Heart left ventricle (tissue), 16 donors: ENCODE data around the gene DRD4. TPM values are rescaled to one million over a fixed set of nuclear protein-coding genes. Genes with fewer than 3 reads are reported as not detected.
A peak's percentile ranks its signal among the peaks of the same experiment; 100 is the strongest.

Experiments
- ATAC-seq, 4 donors: fragments of 200-7000 bp; cut with Tn5 transposase; one replicate each; pipeline ENCODE4 v1.9.1; 2020 to 2022; ENCODE audit warnings: moderate library complexity in 4 of 4, mild to moderate bottlenecking in 3 of 4, moderate number of reproducible peaks in 1 of 4
- DNase-seq, 5 donors: peaks; one replicate each; pipeline ENCODE4 v3.0.0-alpha.2; 2020
- H3K27ac ChIP-seq, 12 donors: fragments of 200-600 bp; sonication (generic) in 4 of 12; one replicate each; pipeline versions ENCODE4 v1.5.0 to v1.8.0; 2016 to 2022; ENCODE audit warnings: mild to moderate bottlenecking in 2 of 12
- H3K27me3 ChIP-seq, 9 donors: fragments of 200-600 bp; sonication (generic) in 2 of 9; one replicate each; pipeline versions ENCODE4 v1.5.1 to v1.8.0; 2016 to 2022; ENCODE audit warnings: mild to moderate bottlenecking in 3 of 9
- H3K36me3 ChIP-seq, 9 donors: fragments of 200-600 bp; sonication (generic) in 2 of 9; one replicate each; pipeline versions ENCODE4 v1.5.0 to v1.8.0; 2018 to 2022; ENCODE audit warnings: mild to moderate bottlenecking in 2 of 9
- H3K4me1 ChIP-seq, 12 donors: fragments of 200-600 bp; sonication (generic) in 4 of 12; one replicate each; pipeline versions ENCODE4 v1.5.0 to v1.8.0; 2016 to 2022; ENCODE audit warnings: mild to moderate bottlenecking in 3 of 12
- H3K4me3 ChIP-seq, 12 donors: fragments of 200-600 bp; sonication (generic) in 4 of 12; one replicate each; pipeline versions ENCODE4 v1.5.0 to v1.8.0; 2017 to 2022; ENCODE audit warnings: mild to moderate bottlenecking in 9 of 12, moderate library complexity in 4 of 12
- H3K9me3 ChIP-seq, 12 donors: fragments of 200-600 bp; sonication (generic) in 4 of 12; one replicate each; pipeline versions ENCODE4 v1.5.0 to v1.8.0; 2016 to 2022; ENCODE audit warnings: mild to moderate bottlenecking in 1 of 12
- CTCF ChIP-seq, 12 donors: fragments of 200-600 bp; sonication (generic) in 4 of 12; IDR thresholded peaks; one replicate each; pipeline versions ENCODE4 v1.5.0 to v1.8.0; 2018 to 2022; ENCODE audit warnings: antibody characterized with exemption in 12 of 12, mild to moderate bottlenecking in 5 of 12
- POLR2A ChIP-seq, 2 donors: fragments of 450-650 bp; IDR thresholded peaks; one replicate each; pipeline ENCODE4 v1.6.1; 2017; ENCODE audit warnings: antibody characterized with exemption in 2 of 2, mild to moderate bottlenecking in 2 of 2, moderate library complexity in 2 of 2
- WGBS, 4 donors: extraction: QIAGEN DNeasy Blood & Tissue Kit in 2 of 4; methylation state at CpG; one replicate each; pipeline versions ENCODE4 v1.1.5 to v1.1.7; 2013 to 2018; 5-methylcytosine and 5-hydroxymethylcytosine counted together
- intact Hi-C, 10 donors: fragments of 100-400 bp; cut with DNase I; formaldehyde crosslinking; loops; one replicate each; pipeline versions ENCODE4 v1.11.1 to v1.14.2; 2022
- polyA plus RNA-seq, 2 donors: library from polyadenylated mRNA; stranded (reverse); fragments of 200-250 nt; gene quantifications; one replicate each; pipeline ENCODE4 v1.2.3, GENCODE V29; 2013
- total RNA-seq, 9 donors: library from RNA; depleted of rRNA in 2 of 9; stranded (reverse); fragments of >200 nt in 2 of 9; fragmentation: NEBNext Ultra II Directional in 3 of 9; extraction: Animal tissue kit (Norgen Biotek cat#: 25700) in 3 of 9; gene quantifications; one replicate each; pipeline versions ENCODE4 v1.1.0 to v1.2.4, GENCODE V29; 2016 to 2023
- donor health status: ischemic (EF 13 %, LVEDD 7.1; RV severe dilation, severe dysfunction).
- donor health status: healthy with polysubstance abuse.
- donor health status: DM: no; HTN: yes; CAD: no.
- donor health status: DM: no; HTN: no; CAD: no.
- donor health status: ischemic (EF 25% LVEDD 6.9; RV normal size, moderate dysfunction).
- donor health status: ischemic (EF 25% LVEDD 5.7; RV mildly dilated, moderate dysfunction).
- donor health status: healthy.
- donor health status: DM: yes; HTN: yes; CAD: no.
- donor health status: ischemic (EF 35%, LVEDD 5.7; RV mildly dilated, moderate dysfunction).
- donor health status: nonischemic (EF 11% LVEDD 7.7; RV severe dilation, severe dysfunction).
- donor health status: DM: yes; HTN: yes; CAD: no.
- donor health status: PGD.
- donor health status: ischemic (EF 29% LVEDD 5.4; RV normal size, mild dysfunction).
- donor health status: nonischemic (EF 23%, LVEDD 6.1; RV moderate dilation, normal function).

Gene DRD4
- total and polyA plus RNA-seq, 11 donors: 0.07 to 1.0 (median 0.29) TPM; not detected in 4

DNA sequence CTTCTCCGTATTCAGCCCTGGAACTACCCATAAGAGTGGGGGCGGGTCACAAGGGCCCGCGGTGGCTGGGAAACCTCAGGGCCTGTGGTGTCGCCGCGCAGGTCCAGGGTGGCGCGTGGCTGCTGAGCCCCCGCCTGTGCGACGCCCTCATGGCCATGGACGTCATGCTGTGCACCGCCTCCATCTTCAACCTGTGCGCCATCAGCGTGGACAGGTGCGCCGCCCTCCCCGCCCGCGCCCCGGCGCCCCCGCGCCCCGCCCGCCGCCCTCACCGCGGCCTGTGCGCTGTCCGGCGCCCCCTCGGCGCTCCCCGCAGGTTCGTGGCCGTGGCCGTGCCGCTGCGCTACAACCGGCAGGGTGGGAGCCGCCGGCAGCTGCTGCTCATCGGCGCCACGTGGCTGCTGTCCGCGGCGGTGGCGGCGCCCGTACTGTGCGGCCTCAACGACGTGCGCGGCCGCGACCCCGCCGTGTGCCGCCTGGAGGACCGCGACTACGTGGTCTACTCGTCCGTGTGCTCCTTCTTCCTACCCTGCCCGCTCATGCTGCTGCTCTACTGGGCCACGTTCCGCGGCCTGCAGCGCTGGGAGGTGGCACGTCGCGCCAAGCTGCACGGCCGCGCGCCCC is 2.4 kb downstream of the DRD4 start:
- Histone ChIP-seq H3K27me3 (peaks cover 19 to 50% (median 33%) of the 10 kb centered on the region in 9 donors), H3K4me3 (no peak overlapping the region), H3K4me1 (peaks cover 0 to 39% (median 11%) of the 10 kb centered on the region in 12 donors), H3K9me3 (no peaks in the 10 kb centered on the region), H3K27ac (no peak overlapping the region), H3K36me3 (peaks cover 0 to 18% (median 10%) of the 10 kb centered on the region in 9 donors)
- no peak for DNase-seq
- no peak for ATAC-seq
- TF ChIP-seq POLR2A (IDR thresholded peaks at IDR 0.05) (no peak), CTCF (IDR thresholded peaks at IDR 0.05) (no peak)
- WGBS, 4 donors: 3 to 6% (median 3%) methylated on average over 10 to 80 of the region's 80 CpGs
- intact Hi-C loops: no loop called here

DNA sequence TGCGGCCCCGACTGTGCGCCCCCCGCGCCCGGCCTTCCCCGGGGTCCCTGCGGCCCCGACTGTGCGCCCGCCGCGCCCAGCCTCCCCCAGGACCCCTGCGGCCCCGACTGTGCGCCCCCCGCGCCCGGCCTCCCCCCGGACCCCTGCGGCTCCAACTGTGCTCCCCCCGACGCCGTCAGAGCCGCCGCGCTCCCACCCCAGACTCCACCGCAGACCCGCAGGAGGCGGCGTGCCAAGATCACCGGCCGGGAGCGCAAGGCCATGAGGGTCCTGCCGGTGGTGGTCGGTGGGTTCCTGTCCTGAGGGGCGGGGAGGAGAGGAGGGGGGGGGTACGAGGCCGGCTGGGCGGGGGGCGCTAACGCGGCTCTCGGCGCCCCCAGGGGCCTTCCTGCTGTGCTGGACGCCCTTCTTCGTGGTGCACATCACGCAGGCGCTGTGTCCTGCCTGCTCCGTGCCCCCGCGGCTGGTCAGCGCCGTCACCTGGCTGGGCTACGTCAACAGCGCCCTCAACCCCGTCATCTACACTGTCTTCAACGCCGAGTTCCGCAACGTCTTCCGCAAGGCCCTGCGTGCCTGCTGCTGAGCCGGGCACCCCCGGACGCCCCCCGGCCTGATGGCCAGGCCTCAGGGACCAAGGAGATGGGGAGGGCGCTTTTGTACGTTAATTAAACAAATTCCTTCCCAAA is 3.1 kb downstream of the DRD4 start:
- Histone ChIP-seq H3K36me3 (peaks cover 0 to 20% (median 12%) of the 10 kb centered on the region in 9 donors), H3K27me3 (peaks cover 19 to 50% (median 33%) of the 10 kb centered on the region in 9 donors), H3K9me3 (no peaks in the 10 kb centered on the region), H3K27ac (no peak overlapping the region), H3K4me1 (peaks cover 0 to 39% (median 11%) of the 10 kb centered on the region in 12 donors), H3K4me3 (no peak overlapping the region)
- no peak for TF ChIP-seq POLR2A (IDR thresholded peaks at IDR 0.05)
- TF ChIP-seq CTCF (IDR thresholded peaks at IDR 0.05): no peak
- ATAC-seq: peak in 1 of 4 donors; percentile 15
- DNase-seq: no peak
- intact Hi-C loops: no loop called here
- WGBS, 4 donors: 20 to 65% (median 37%) methylated on average over 23 to 69 of the region's 69 CpGs

GRCh38 chr11:641806-642370 is 4.8 kb downstream of the DRD4 start:
- ATAC-seq (no peak), DNase-seq (no peak)
- 93 to 99% (median 96%) methylated on average over 12 to 19 of the region's 19 CpGs for WGBS, 4 donors
- Histone ChIP-seq H3K27me3 (peaks cover 19 to 40% (median 25%) of the 10 kb centered on the region in 9 donors), H3K36me3 (peaks cover 0 to 22% (median 14%) of the 10 kb centered on the region in 9 donors), H3K4me1 (peaks cover 0 to 30% (median 10%) of the 10 kb centered on the region in 12 donors), H3K27ac (no peak overlapping the region), H3K9me3 (no peaks in the 10 kb centered on the region), H3K4me3 (no peak overlapping the region)
- TF ChIP-seq POLR2A (IDR thresholded peaks at IDR 0.05): no peak
- intact Hi-C loops: no loop called here

GRCh38 chr11:643366-643765 is 6.3 kb downstream of the DRD4 start:
- DNase-seq: no peak
- intact Hi-C loops: no loop called here
- Histone ChIP-seq H3K27me3 (peaks cover 9 to 25% (median 13%) of the 10 kb centered on the region in 9 donors), H3K9me3 (no peaks in the 10 kb centered on the region), H3K4me3 (no peak overlapping the region), H3K4me1 (peaks cover 0 to 20% (median 4%) of the 10 kb centered on the region in 12 donors), H3K27ac (no peak overlapping the region), H3K36me3 (peaks cover 0 to 26% (median 15%) of the 10 kb centered on the region in 9 donors)
- WGBS, 4 donors: 91 to 99% (median 97%) methylated on average over 8 to 9 of the region's 9 CpGs
- TF ChIP-seq CTCF (IDR thresholded peaks at IDR 0.05): no peak
- no peak for TF ChIP-seq POLR2A (IDR thresholded peaks at IDR 0.05)
- ATAC-seq: no peak
